ENCODE data around the gene SEZ6L.

Gene SEZ6L

DNA sequence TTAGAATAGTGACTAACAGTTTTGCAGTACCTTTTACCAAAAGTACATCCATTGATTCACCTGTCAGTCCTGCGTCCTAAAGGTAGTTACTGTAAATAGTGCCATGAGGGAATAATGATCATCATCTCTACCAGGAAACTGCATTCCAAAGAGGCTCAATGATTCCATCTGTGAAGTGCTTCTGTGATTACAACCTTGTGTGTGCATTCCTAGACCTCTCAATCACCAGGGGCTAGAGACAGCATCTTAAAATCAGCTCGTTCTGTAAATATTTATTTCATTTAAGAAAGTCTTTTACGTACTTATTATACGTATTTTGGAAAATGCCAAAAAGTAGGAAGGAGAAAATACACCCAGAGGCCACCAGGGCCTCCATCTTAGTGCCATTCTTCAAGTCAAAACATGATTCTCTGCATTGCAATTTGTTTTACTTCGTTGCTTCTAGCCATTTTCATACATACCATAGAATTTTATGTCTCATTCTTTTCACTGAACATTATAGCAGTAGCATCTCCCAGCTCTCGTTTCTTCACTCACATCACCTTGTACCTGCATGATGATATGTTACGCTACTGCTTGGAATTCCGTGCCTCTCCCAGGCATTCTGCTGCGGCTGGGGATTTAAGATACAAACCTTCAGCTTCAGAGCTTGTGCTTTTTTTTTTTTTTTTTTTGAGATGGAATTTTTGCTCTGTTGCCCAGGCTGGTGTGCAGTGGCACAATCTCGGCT is 117.0 kb downstream of the SEZ6L start:
- TF ChIP-seq GATA3 (IDR thresholded peaks at IDR 0.05; ENCODE audit: low read depth, low read length) (no peak), GATA2 (IDR thresholded peaks at IDR 0.05; ENCODE audit: low read depth, low read length) (no peak)

- TF ChIP-seq GATA2 (IDR thresholded peaks at IDR 0.05; ENCODE audit: low read depth, low read length), result no peak
- no peak for TF ChIP-seq GATA3 (IDR thresholded peaks at IDR 0.05; ENCODE audit: low read depth, low read length)
Observed at GRCh38 chr22:26287382-26288225, 118.3 kb downstream of the SEZ6L start.

DNA sequence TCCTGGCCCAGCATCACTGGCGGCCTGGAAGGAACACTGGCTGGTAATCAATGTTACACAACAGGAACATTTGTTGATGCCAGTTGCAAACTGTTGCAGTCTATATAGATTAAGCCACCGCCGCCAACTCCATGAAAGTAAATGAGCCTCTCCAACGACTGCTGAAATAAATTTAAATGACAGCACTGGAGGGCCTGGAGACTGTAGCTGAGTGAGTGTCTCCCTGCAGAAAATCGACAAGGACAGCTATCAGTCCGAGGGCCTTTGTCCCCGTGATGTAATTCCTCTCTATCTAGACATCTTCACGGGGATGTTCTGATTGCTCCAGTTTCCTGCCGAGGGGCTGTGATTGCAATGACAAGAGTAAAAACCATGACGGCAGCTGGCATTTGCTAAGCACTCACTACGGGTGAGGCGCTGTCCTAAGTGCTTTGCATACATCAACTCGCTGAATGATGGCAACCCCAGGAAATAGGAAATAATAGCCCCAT is 120.4 kb downstream of the SEZ6L start:
- TF ChIP-seq GATA3 (IDR thresholded peaks at IDR 0.05; ENCODE audit: low read depth, low read length) (no peak), GATA2 (IDR thresholded peaks at IDR 0.05; ENCODE audit: low read depth, low read length) (no peak; the same call in 1 of the 2 replicates)

GRCh38 chr22:26291940-26292666 is 122.8 kb downstream of the SEZ6L start:
- TF ChIP-seq GATA2 (IDR thresholded peaks at IDR 0.05; ENCODE audit: low read depth, low read length), result no peak
- no peak for TF ChIP-seq GATA3 (IDR thresholded peaks at IDR 0.05; ENCODE audit: low read depth, low read length)

- TF ChIP-seq GATA2 (IDR thresholded peaks at IDR 0.05; ENCODE audit: low read depth, low read length) (no peak), GATA3 (IDR thresholded peaks at IDR 0.05; ENCODE audit: low read depth, low read length) (no peak)
Observed at GRCh38 chr22:26292667-26292995, 123.4 kb downstream of the SEZ6L start.

DNA sequence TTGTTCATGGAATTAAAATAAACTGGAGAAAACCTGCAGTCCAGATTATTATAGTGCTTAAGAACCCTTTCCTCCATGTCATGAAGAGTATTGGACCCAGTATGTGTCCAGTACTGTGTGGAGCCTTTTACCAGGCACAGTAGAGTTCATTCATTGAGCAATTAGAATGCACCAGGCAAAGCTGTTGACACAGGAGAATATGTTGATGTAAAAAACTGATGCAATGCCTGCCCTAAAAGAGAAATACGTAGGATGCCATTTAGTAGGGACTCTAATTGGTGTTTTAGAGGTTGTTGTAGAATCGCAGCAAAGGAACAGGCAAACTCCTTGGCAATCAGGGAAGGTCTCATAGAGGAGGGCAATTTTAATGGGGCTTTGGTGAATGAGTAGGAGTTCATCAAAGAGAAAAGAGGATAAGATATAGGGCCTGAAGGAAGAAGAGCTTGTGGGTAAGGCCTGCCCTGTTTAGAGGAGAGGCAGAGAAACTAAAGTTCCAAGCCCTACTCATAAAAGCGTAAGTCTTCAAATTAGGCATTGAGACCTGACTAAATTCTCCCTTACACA is 126.4 kb downstream of the SEZ6L start:
- no peak for TF ChIP-seq GATA3 (IDR thresholded peaks at IDR 0.05; ENCODE audit: low read depth, low read length)
- no peak for TF ChIP-seq GATA2 (IDR thresholded peaks at IDR 0.05; ENCODE audit: low read depth, low read length)

DNA sequence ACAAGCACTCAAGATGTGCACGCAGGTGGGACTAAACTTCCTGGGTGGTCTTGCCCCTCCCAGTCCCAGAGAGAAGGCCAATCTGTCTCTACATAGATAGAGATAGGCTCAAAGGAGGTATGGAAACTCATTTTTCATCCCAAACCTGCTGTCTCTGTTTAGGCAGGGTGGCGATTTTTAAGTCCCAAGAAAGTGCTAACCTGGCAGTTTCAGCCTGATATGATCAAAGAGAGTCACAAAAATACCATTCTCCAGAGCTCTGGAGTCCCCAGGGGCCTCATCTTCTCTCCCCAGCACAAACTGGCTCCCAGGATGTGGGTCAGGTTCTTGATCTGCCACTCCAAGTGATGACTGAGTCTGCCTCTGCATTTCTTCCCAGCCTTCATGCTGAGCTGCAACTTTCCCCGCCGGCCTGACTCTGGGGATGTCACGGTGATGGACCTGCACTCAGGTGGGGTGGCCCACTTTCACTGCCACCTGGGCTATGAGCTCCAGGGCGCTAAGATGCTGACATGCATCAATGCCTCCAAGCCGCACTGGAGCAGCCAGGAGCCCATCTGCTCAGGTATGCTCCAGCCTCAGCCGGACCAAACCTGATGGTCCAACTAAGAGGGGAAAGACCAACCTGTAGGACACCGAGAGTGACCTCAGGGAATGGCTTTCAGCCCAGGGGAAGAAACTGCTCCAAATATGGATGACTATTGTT is 129.5 kb downstream of the SEZ6L start:
- TF ChIP-seq GATA3 (IDR thresholded peaks at IDR 0.05; ENCODE audit: low read depth, low read length), result no peak
- no peak for TF ChIP-seq GATA2 (IDR thresholded peaks at IDR 0.05; ENCODE audit: low read depth, low read length)

- TF ChIP-seq GATA2 (IDR thresholded peaks at IDR 0.05; ENCODE audit: low read depth, low read length), result no peak
- no peak for TF ChIP-seq GATA3 (IDR thresholded peaks at IDR 0.05; ENCODE audit: low read depth, low read length)
Observed at GRCh38 chr22:26302726-26303125, 133.5 kb downstream of the SEZ6L start.

- TF ChIP-seq GATA3 (IDR thresholded peaks at IDR 0.05; ENCODE audit: low read depth, low read length), result no peak
- TF ChIP-seq GATA2 (IDR thresholded peaks at IDR 0.05; ENCODE audit: low read depth, low read length), result no peak
Observed at GRCh38 chr22:26303475-26303874, 134.2 kb downstream of the SEZ6L start.

GRCh38 chr22:26304730-26305129 is 135.5 kb downstream of the SEZ6L start:
- no peak for TF ChIP-seq GATA2 (IDR thresholded peaks at IDR 0.05; ENCODE audit: low read depth, low read length)
- TF ChIP-seq GATA3 (IDR thresholded peaks at IDR 0.05; ENCODE audit: low read depth, low read length), result no peak

- TF ChIP-seq GATA2 (IDR thresholded peaks at IDR 0.05; ENCODE audit: low read depth, low read length) (no peak), GATA3 (IDR thresholded peaks at IDR 0.05; ENCODE audit: low read depth, low read length) (no peak)
Observed at GRCh38 chr22:26308467-26308866, 139.2 kb downstream of the SEZ6L start.

DNA sequence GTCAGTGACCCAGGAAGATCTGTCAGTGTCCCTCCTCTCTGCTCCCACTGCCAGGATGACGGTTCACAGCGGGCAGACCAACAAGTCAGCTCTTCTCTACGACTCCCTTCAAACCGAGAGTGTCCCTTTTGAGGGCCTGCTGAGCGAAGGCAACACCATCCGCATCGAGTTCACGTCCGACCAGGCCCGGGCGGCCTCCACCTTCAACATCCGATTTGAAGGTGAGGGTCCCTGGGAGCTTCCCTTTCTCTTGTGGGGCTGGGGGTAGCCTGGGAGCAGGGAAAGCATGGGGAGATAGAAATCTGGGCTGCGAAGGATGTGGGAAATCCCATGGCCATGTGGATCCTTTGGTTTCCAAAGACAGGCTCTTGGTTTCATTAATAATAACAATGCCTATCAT is 141.4 kb downstream of the SEZ6L start:
- TF ChIP-seq GATA2 (IDR thresholded peaks at IDR 0.05; ENCODE audit: low read depth, low read length) (no peak), GATA3 (IDR thresholded peaks at IDR 0.05; ENCODE audit: low read depth, low read length) (no peak)

- TF ChIP-seq GATA3 (IDR thresholded peaks at IDR 0.05; ENCODE audit: low read depth, low read length) (no peak), GATA2 (IDR thresholded peaks at IDR 0.05; ENCODE audit: low read depth, low read length) (no peak)
Observed at GRCh38 chr22:26313291-26313690, 144.0 kb downstream of the SEZ6L start.

All from SH-SY5Y (cell line).